ENCODE results near the gene RTKN.

- TF ChIP-seq, protein P1, sequence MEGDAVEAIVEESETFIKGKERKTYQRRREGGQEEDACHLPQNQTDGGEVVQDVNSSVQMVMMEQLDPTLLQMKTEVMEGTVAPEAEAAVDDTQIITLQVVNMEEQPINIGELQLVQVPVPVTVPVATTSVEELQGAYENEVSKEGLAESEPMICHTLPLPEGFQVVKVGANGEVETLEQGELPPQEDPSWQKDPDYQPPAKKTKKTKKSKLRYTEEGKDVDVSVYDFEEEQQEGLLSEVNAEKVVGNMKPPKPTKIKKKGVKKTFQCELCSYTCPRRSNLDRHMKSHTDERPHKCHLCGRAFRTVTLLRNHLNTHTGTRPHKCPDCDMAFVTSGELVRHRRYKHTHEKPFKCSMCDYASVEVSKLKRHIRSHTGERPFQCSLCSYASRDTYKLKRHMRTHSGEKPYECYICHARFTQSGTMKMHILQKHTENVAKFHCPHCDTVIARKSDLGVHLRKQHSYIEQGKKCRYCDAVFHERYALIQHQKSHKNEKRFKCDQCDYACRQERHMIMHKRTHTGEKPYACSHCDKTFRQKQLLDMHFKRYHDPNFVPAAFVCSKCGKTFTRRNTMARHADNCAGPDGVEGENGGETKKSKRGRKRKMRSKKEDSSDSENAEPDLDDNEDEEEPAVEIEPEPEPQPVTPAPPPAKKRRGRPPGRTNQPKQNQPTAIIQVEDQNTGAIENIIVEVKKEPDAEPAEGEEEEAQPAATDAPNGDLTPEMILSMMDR (IDR thresholded peaks at IDR 0.05) = peak; percentile 91 to 98 (median 94)
- TF ChIP-seq POLR2A (IDR thresholded peaks at IDR 0.05) = peak in 1 of 2 donors; percentile 37
Observed at GRCh38 chr2:74391580-74392448, 49.9 kb downstream of the RTKN start.

Data from adrenal gland (tissue), 5 donors.